SK-N-SH (cell line): ENCODE data around the gene DNAJA1. TPM values are rescaled to one million over a fixed set of nuclear protein-coding genes. Genes with fewer than 3 reads are reported as not detected.
A peak's percentile ranks its signal among the peaks of the same experiment; 100 is the strongest.
"Not testable (repeated sequence)": the region's sequence is repeated elsewhere in the genome, so short reads cannot be mapped to it uniquely, and the experiment has no call there.

Experiments
- CTCF ChIA-PET: fragments of 300-600, 350-600 bp; formaldehyde crosslinking; extraction: SDS; loops from one replicate; lab custom pipeline; 2021; lab: Yijun Ruan, JAX
- POLR2A ChIA-PET: fragments of 350-600 bp; sonication (Branson Sonifier 250); formaldehyde crosslinking; extraction: SDS; loops from one replicate; lab custom pipeline; 2020; ENCODE audit warnings: antibody characterized with exemption, inconsistent platforms; lab: Yijun Ruan, JAX
- DNase-seq: peaks from one replicate; pipeline ENCODE4 v3.0.0; 2012
- H2AFZ ChIP-seq: fragments of 200-600 bp; sonication (generic); 2 replicates; pipeline ENCODE4 v1.8.1; 2016; ENCODE audit warnings: antibody characterized with exemption, mild to moderate bottlenecking, low read depth
- H3F3A ChIP-seq: fragments of 200-600 bp; sonication (generic); replicated peaks from 2 replicates; pipeline ENCODE3; 2016; ENCODE audit warnings: antibody characterized with exemption, mild to moderate bottlenecking; ENCODE audit not compliant: insufficient read depth
- H3K27ac ChIP-seq, 2 experiments: fragments of 200-500 bp in 1 of 2; fragments of 200-600 bp in 1 of 2; sonication (Bioruptor generic) in 1 of 2; sonication (generic), shearing (Covaris generic) in 1 of 2; 2 replicates each; pipeline versions ENCODE4 v1.5.1 to v1.6.1; 2014 to 2016; ENCODE audit warnings: low read depth in 2 of 2, inconsistent platforms in 1 of 2, low read length in 1 of 2, mild to moderate bottlenecking in 1 of 2, mixed read lengths in 1 of 2
- H3K27me3 ChIP-seq: fragments of 200-600 bp; sonication (generic), shearing (Covaris generic); 2 replicates; pipeline ENCODE4 v1.6.1; 2016; ENCODE audit warnings: mixed run types; ENCODE audit not compliant: insufficient read depth
- H3K36me3 ChIP-seq, 2 experiments: fragments of 200-500 bp in 1 of 2; fragments of 200-600 bp in 1 of 2; sonication (Bioruptor generic) in 1 of 2; sonication (generic) in 1 of 2; replicated peaks in 1 of 2; 2 replicates each; pipeline versions ENCODE3 to v1.5.1; 2014 to 2016; ENCODE audit warnings: low read length in 1 of 2, mild to moderate bottlenecking in 1 of 2; ENCODE audit not compliant: insufficient read depth in 2 of 2, control insufficient read depth in 1 of 2
- H3K4me1 ChIP-seq, 2 experiments: fragments of 200-500 bp in 1 of 2; fragments of 200-600 bp in 1 of 2; sonication (Bioruptor generic) in 1 of 2; sonication (generic), shearing (Covaris generic) in 1 of 2; 2 replicates each; pipeline versions ENCODE4 v1.5.1 to v1.6.1; 2014 to 2016; ENCODE audit warnings: low read depth in 1 of 2, low read length in 1 of 2, mixed run types in 1 of 2; ENCODE audit not compliant: insufficient read depth in 2 of 2, control insufficient read depth in 1 of 2
- H3K4me2 ChIP-seq: fragments of 200-600 bp; sonication (generic), shearing (Covaris generic); 2 replicates; pipeline ENCODE4 v1.6.1; 2017; ENCODE audit warnings: mixed run types
- H3K4me3 ChIP-seq, 2 experiments: fragments of 200-500 bp in 1 of 2; fragments of 200-600 bp in 1 of 2; sonication (Bioruptor generic) in 1 of 2; sonication (generic), shearing (Covaris generic) in 1 of 2; 2 replicates each; pipeline versions ENCODE4 v1.5.1 to v1.8.1; 2014 to 2016; ENCODE audit warnings: low read depth in 2 of 2, inconsistent platforms in 1 of 2, low read length in 1 of 2, mild to moderate bottlenecking in 1 of 2, mixed read lengths in 1 of 2, moderate library complexity in 1 of 2
- H3K79me2 ChIP-seq: fragments of 200-600 bp; sonication (generic); 2 replicates; pipeline ENCODE4 v1.8.1; 2017; ENCODE audit warnings: mild to moderate bottlenecking; ENCODE audit not compliant: insufficient read depth
- H3K9ac ChIP-seq: fragments of 200-600 bp; sonication (generic); 2 replicates; pipeline ENCODE4 v1.6.1; 2017; ENCODE audit warnings: mixed run types
- H3K9me2 ChIP-seq: fragments of 200-600 bp; sonication (generic); 2 replicates; pipeline ENCODE4 v1.6.1; 2017; ENCODE audit warnings: mixed run types
- H3K9me3 ChIP-seq: fragments of 200-600 bp; sonication (generic); 2 replicates; pipeline ENCODE4 v1.6.1; 2017; ENCODE audit warnings: mixed run types, mild to moderate bottlenecking, moderate library complexity
- H4K20me1 ChIP-seq: fragments of 200-600 bp; sonication (generic); 2 replicates; pipeline ENCODE4 v1.6.1; 2017; ENCODE audit warnings: mild to moderate bottlenecking, mixed run types; ENCODE audit not compliant: insufficient read depth
- CHD2 ChIP-seq: fragments of 150-350 bp; IDR thresholded peaks from 2 replicates; pipeline ENCODE4 v1.6.1; 2018; ENCODE audit warnings: low read length; ENCODE audit not compliant: partially characterized antibody
- EP300 ChIP-seq, 2 experiments: IDR thresholded peaks; 2 replicates each; pipeline versions ENCODE4 v1.4.0 to v1.6.1; 2012; ENCODE audit warnings: borderline replicate concordance in 1 of 2, low read depth in 1 of 2, low read length in 1 of 2
- EZH2phosphoT487 ChIP-seq: fragments of 200-600 bp; sonication (generic); IDR thresholded peaks from 2 replicates; pipeline ENCODE4 v1.6.1; 2017; ENCODE audit warnings: low read depth, mixed run types, mild to moderate bottlenecking, antibody characterized with exemption, moderate library complexity, borderline replicate concordance
- FOSL2 ChIP-seq: IDR thresholded peaks from 2 replicates; pipeline ENCODE4 v1.4.0; 2012; ENCODE audit warnings: low read depth, mild to moderate bottlenecking, moderate library complexity, borderline replicate concordance
- FOXM1 ChIP-seq: IDR thresholded peaks from 2 replicates; pipeline ENCODE4 v1.4.0; 2012; ENCODE audit warnings: low read depth, mild to moderate bottlenecking
- GABPA ChIP-seq: IDR thresholded peaks from 2 replicates; pipeline ENCODE4 v1.4.0; 2012; ENCODE audit warnings: low read depth, mild to moderate bottlenecking
- GATA2 ChIP-seq: sonication (generic); formaldehyde crosslinking; IDR thresholded peaks from 2 replicates; pipeline ENCODE4 v1.5.0; 2020; ENCODE audit warnings: mild to moderate bottlenecking, missing genetic modification reagents
- MXI1 ChIP-seq: IDR thresholded peaks from 2 replicates; pipeline ENCODE4 v1.6.1; 2012; ENCODE audit warnings: mild to moderate bottlenecking, low read depth, low read length, improper control_type of control experiment
- NFIC ChIP-seq: IDR thresholded peaks from 2 replicates; pipeline ENCODE4 v1.4.0; 2012; ENCODE audit warnings: borderline replicate concordance
- POLR2AphosphoS5 ChIP-seq: IDR thresholded peaks from 2 replicates; pipeline ENCODE4 v1.6.1; 2012; ENCODE audit warnings: low read depth, low read length
- RAD21 ChIP-seq: IDR thresholded peaks from 2 replicates; pipeline ENCODE4 v1.6.1; 2012; ENCODE audit warnings: mild to moderate bottlenecking, low read length
- RFX5 ChIP-seq: IDR thresholded peaks from 2 replicates; pipeline ENCODE4 v1.6.1; 2012; ENCODE audit warnings: mild to moderate bottlenecking, improper control_type of control experiment, low read length
- RXRA ChIP-seq: IDR thresholded peaks from 2 replicates; pipeline ENCODE4 v1.4.0; 2012; ENCODE audit warnings: low read depth, mild to moderate bottlenecking, borderline replicate concordance
- SIN3A ChIP-seq: IDR thresholded peaks from 2 replicates; pipeline ENCODE4 v1.6.1; 2012; ENCODE audit warnings: low read depth, mild to moderate bottlenecking, low read length, moderate library complexity, borderline replicate concordance
- SMC3 ChIP-seq: IDR thresholded peaks from 2 replicates; pipeline ENCODE4 v1.6.1; 2012; ENCODE audit warnings: low read depth, low read length, improper control_type of control experiment
- TAF1 ChIP-seq: IDR thresholded peaks from 2 replicates; pipeline ENCODE4 v1.6.1; 2012; ENCODE audit warnings: low read depth, mild to moderate bottlenecking, low read length, moderate library complexity, borderline replicate concordance
- TCF12 ChIP-seq: IDR thresholded peaks from 2 replicates; pipeline ENCODE4 v1.4.0; 2012
- TEAD4 ChIP-seq: IDR thresholded peaks from 2 replicates; pipeline ENCODE4 v1.4.0; 2012; ENCODE audit warnings: mild to moderate bottlenecking, borderline replicate concordance; ENCODE audit not compliant: insufficient read depth
- WGBS: methylation state at CpG from one replicate; pipeline ENCODE4 v1.1.6; 2017; ENCODE audit warnings: low lambda C conversion rate; 5-methylcytosine and 5-hydroxymethylcytosine counted together
- polyA plus RNA-seq, 3 experiments: library from polyadenylated mRNA; depleted of rRNA; stranded (reverse); fragments of >200 nt; gene quantifications; 2 replicates each; pipeline ENCODE4 v1.2.3, GENCODE V29; 2012
- TF ChIP-seq, protein P1 (sequence below): IDR thresholded peaks from 2 replicates; pipeline ENCODE4 v1.6.1; 2012; ENCODE audit warnings: mild to moderate bottlenecking, low read depth, low read length, moderate library complexity

The DNAJA1 gene
- polyA plus RNA-seq, 1 of the 3 experiments (the other 2 are of a cell fraction), result 103 TPM

DNA sequence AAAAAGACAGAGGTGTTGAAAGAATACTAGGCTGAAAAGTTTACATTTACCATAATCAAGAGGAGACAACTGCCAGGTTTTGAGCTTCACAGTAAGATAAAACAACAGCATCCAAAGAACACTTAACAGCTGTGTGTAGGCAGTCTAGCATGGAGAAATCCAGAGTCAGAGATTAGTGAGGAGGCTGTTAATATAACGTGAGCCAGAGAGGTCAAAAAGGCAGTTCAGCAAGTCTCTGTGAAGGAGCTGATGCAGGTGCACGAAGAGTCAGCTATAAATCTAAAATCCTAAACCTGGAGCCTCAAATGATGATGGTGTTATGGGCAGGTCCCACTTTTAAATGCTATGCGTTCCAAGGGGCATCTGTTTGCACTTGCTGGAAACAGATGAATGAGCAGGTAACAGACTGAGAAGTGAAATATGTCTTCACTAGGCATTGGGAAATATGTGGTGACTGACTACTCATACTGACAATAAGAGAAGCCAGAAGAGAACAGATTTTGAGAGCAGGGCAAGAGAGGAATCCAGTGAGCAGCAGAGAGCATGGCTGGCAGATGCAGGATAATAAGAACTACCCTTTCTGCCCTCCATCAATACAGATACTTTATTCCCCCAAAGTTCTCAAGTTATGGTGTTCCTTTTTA lies 32.4 kb upstream of the DNAJA1 start:
- ChIA-PET POLR2A (interaction anchor here (1.1 kb wide), 1 partner anchor 32 kb away, joined by 7 read pairs; the partner anchor contains the start of gene DNAJA1), CTCF (interaction anchor here (1.1 to 1.7 kb wide), 3 partner anchors 411 to 614 kb away, joined by 3 to 6 read pairs (median 3); no protein-coding TSS in a partner anchor)
- Histone ChIP-seq H3F3A (no peaks in the 10 kb centered on the region), H3K36me3 (peaks cover 47 to 49% of the 10 kb centered on the region in 2 experiments), H3K9me2 (no peaks in the 10 kb centered on the region), H3K9me3 (no peaks in the 10 kb centered on the region), H3K27ac (peak overlapping the region in 1 of 2 experiments; percentile 59; a peak in 2 of 4 replicates), H4K20me1 (peaks cover 2% of the 10 kb centered on the region; the same call in 1 of the 2 replicates), H3K4me2 (no peak overlapping the region), H3K27me3 (no peaks in the 10 kb centered on the region), H3K79me2 (peaks cover 75% of the 10 kb centered on the region), H2AFZ (no peak overlapping the region), H3K4me1 (peaks cover 0 to 12% of the 10 kb centered on the region in 2 experiments; a peak in 2 of 4 replicates), H3K4me3 (no peak overlapping the region), H3K9ac (no peak overlapping the region)
- no peak for TF ChIP-seq FOXM1
- no peak for TF ChIP-seq TEAD4
- TF ChIP-seq MXI1, result no peak
- TF ChIP-seq CHD2, result no peak
- TF ChIP-seq RXRA, result no peak
- TF ChIP-seq SIN3A, result no peak
- TF ChIP-seq EZH2phosphoT487, result no peak
- no peak for TF ChIP-seq FOSL2
- TF ChIP-seq TAF1, result no peak
- no peak for TF ChIP-seq EP300 (IDR thresholded peaks at IDR 0.05; ENCODE audit: borderline replicate concordance in 1 of 2, low read depth in 1 of 2, low read length in 1 of 2)
- TF ChIP-seq, protein P1, sequence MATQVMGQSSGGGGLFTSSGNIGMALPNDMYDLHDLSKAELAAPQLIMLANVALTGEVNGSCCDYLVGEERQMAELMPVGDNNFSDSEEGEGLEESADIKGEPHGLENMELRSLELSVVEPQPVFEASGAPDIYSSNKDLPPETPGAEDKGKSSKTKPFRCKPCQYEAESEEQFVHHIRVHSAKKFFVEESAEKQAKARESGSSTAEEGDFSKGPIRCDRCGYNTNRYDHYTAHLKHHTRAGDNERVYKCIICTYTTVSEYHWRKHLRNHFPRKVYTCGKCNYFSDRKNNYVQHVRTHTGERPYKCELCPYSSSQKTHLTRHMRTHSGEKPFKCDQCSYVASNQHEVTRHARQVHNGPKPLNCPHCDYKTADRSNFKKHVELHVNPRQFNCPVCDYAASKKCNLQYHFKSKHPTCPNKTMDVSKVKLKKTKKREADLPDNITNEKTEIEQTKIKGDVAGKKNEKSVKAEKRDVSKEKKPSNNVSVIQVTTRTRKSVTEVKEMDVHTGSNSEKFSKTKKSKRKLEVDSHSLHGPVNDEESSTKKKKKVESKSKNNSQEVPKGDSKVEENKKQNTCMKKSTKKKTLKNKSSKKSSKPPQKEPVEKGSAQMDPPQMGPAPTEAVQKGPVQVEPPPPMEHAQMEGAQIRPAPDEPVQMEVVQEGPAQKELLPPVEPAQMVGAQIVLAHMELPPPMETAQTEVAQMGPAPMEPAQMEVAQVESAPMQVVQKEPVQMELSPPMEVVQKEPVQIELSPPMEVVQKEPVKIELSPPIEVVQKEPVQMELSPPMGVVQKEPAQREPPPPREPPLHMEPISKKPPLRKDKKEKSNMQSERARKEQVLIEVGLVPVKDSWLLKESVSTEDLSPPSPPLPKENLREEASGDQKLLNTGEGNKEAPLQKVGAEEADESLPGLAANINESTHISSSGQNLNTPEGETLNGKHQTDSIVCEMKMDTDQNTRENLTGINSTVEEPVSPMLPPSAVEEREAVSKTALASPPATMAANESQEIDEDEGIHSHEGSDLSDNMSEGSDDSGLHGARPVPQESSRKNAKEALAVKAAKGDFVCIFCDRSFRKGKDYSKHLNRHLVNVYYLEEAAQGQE, result no peak
- TF ChIP-seq RAD21, result no peak
- TF ChIP-seq POLR2AphosphoS5, result no peak
- TF ChIP-seq SMC3, result no peak
- TF ChIP-seq TCF12, result no peak
- no peak for TF ChIP-seq RFX5
- no peak for TF ChIP-seq NFIC
- no peak for TF ChIP-seq GATA2 (CRISPR knock-in tag)
- TF ChIP-seq GABPA, result no peak
- no peak for DNase-seq
- WGBS, result 81% methylated on average over 3 of the region's 3 CpGs

DNA sequence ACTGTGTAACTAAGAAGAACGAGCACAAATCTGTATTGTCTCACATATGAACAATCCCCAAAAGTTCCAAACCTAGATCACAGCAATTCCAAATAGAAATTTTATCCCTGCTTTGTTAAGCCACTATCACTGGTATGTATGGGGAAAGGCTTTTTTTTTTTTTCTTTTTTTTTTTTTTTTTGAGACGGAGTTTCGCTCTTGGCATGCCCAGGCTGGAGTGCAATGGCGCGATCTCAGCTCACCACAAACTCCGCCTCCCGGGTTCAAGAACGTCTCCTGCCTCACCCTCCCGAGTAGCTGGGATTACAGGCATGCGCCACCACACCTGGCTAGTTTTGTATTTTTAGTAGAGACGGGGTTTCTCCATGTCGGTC lies 24.4 kb upstream of the DNAJA1 start:
- H2AFZ ChIP-seq, result peak overlapping the region; percentile 89; the same call in 1 of the 2 replicates
- peaks cover 5 to 12% of the 10 kb centered on the region in 2 experiments for H3K36me3 ChIP-seq
- H4K20me1 ChIP-seq, H3K9me2 ChIP-seq, H3K27me3 ChIP-seq, H3K9me3 ChIP-seq, H3F3A ChIP-seq, DNase-seq: not testable (repeated sequence)
- H3K4me3 ChIP-seq, result peak overlapping the region; percentile 89 to 95
- peaks cover 0 to 11% of the 10 kb centered on the region in 2 experiments; a peak in 2 of 4 replicates for H3K4me1 ChIP-seq
- H3K9ac ChIP-seq, result peak overlapping the region; percentile 92
- POLR2A ChIA-PET, result interaction anchor here (1.9 kb wide), 1 partner anchor 25 kb away, joined by 17 read pairs; the partner anchor contains the start of gene DNAJA1
- under 1% methylated on average over 12 of the region's 12 CpGs for WGBS
- H3K27ac ChIP-seq, result peak overlapping the region in 1 of 2 experiments; percentile 92; a peak in 3 of 4 replicates
- CTCF ChIA-PET, result interaction anchor here (0.6 to 1.0 kb wide), 2 partner anchors 20 to 1779 kb away, joined by 3 to 4 read pairs; no protein-coding TSS in a partner anchor
- H3K4me2 ChIP-seq, result peak overlapping the region; percentile 84
- peaks cover 54% of the 10 kb centered on the region for H3K79me2 ChIP-seq

DNA sequence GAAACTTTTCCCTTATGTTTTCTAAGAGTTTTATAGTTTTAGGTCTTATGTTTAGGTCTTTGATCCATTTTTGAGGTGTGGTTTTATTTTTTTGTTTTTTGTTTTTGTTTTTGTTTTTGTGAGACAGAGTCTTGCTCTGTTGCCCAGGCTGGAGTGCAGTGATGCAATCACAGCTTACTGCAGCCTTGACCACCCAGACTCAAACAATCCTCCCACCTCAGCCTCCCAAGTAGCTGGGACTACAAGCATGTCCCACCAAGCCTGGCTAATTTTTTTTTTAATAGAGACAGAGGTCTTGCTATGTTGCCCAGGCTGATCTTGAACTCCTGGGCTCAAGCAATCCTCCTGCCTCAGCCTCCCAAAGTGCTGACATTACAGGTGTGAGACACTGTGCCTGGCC lies 19.7 kb upstream of the DNAJA1 start:
- H3K9me2 ChIP-seq, H4K20me1 ChIP-seq, H3K27me3 ChIP-seq, H3K79me2 ChIP-seq, H3K4me1 ChIP-seq, H3K4me2 ChIP-seq, H3K27ac ChIP-seq, DNase-seq, H3K4me3 ChIP-seq, CTCF ChIA-PET, H3K36me3 ChIP-seq, H3K9ac ChIP-seq, H3F3A ChIP-seq, H2AFZ ChIP-seq, POLR2A ChIA-PET, H3K9me3 ChIP-seq: not testable (repeated sequence)
